ENCODE measurements around the gene TCF7. TPM values are rescaled to one million over a fixed set of nuclear protein-coding genes. Genes with fewer than 3 reads are reported as not detected.

Gene TCF7
- total RNA-seq, 1 donor from 2014 or later, result 3.0 TPM

- Histone ChIP-seq H3K4me1 (peaks cover 72% of the 10 kb centered on the region), H3K4me3 (no peak overlapping the region), H3K27me3 (ENCODE audit: low read depth) (no peaks in the 10 kb centered on the region), H3K9me3 (replicated peaks) (no peaks in the 10 kb centered on the region), H3K36me3 (no peaks in the 10 kb centered on the region), H3K27ac (replicated peaks) (peak overlapping the region; percentile 49)
- no peak for TF ChIP-seq CTCF (IDR thresholded peaks at IDR 0.05; ENCODE audit: borderline replicate concordance)
- peak; percentile 61 for DNase-seq
- intact Hi-C loops (cut with micrococcal nuclease), result no loop called here
These were observed 12.9 kb downstream of the TCF7 start for GRCh38 chr5:134127376-134127861.

GRCh38 chr5:134127988-134128647 is 13.6 kb downstream of the TCF7 start:
- no peaks in the 10 kb centered on the region for H3K36me3 ChIP-seq
- H3K4me3 ChIP-seq, result no peak overlapping the region
- H3K27ac ChIP-seq (replicated peaks), result peak overlapping the region; percentile 49
- no peaks in the 10 kb centered on the region for H3K27me3 ChIP-seq (ENCODE audit: low read depth)
- no peaks in the 10 kb centered on the region for H3K9me3 ChIP-seq (replicated peaks)
- TF ChIP-seq CTCF (IDR thresholded peaks at IDR 0.05; ENCODE audit: borderline replicate concordance), result no peak
- intact Hi-C loops (cut with micrococcal nuclease), result no loop called here
- peaks cover 72% of the 10 kb centered on the region for H3K4me1 ChIP-seq
- no peak for DNase-seq

GRCh38 chr5:134128648-134128995 is 14.1 kb downstream of the TCF7 start:
- peaks cover 72% of the 10 kb centered on the region for H3K4me1 ChIP-seq
- intact Hi-C loops (cut with micrococcal nuclease), result no loop called here
- DNase-seq, result no peak
- no peaks in the 10 kb centered on the region for H3K9me3 ChIP-seq (replicated peaks)
- H3K4me3 ChIP-seq, result no peak overlapping the region
- no peak for TF ChIP-seq CTCF (IDR thresholded peaks at IDR 0.05; ENCODE audit: borderline replicate concordance)
- no peaks in the 10 kb centered on the region for H3K36me3 ChIP-seq
- no peak overlapping the region for H3K27ac ChIP-seq (replicated peaks)
- no peaks in the 10 kb centered on the region for H3K27me3 ChIP-seq (ENCODE audit: low read depth)

GRCh38 chr5:134129411-134130238 is 15.1 kb downstream of the TCF7 start:
- intact Hi-C loops (cut with micrococcal nuclease), result no loop called here
- Histone ChIP-seq H3K36me3 (peaks cover 4% of the 10 kb centered on the region), H3K27me3 (ENCODE audit: low read depth) (no peaks in the 10 kb centered on the region), H3K27ac (replicated peaks) (no peak overlapping the region), H3K4me1 (peaks cover 65% of the 10 kb centered on the region), H3K4me3 (no peak overlapping the region), H3K9me3 (replicated peaks) (no peaks in the 10 kb centered on the region)
- DNase-seq, result no peak
- TF ChIP-seq CTCF (IDR thresholded peaks at IDR 0.05; ENCODE audit: borderline replicate concordance), result no peak

GRCh38 chr5:134130239-134130945 is 15.9 kb downstream of the TCF7 start:
- H3K9me3 ChIP-seq (replicated peaks), result no peaks in the 10 kb centered on the region
- peaks cover 4% of the 10 kb centered on the region for H3K36me3 ChIP-seq
- H3K27me3 ChIP-seq (ENCODE audit: low read depth), result no peaks in the 10 kb centered on the region
- H3K4me1 ChIP-seq, result peaks cover 58% of the 10 kb centered on the region
- H3K27ac ChIP-seq (replicated peaks), result no peak overlapping the region
- H3K4me3 ChIP-seq, result no peak overlapping the region
- TF ChIP-seq CTCF (IDR thresholded peaks at IDR 0.05; ENCODE audit: borderline replicate concordance), result no peak
- DNase-seq, result no peak
- intact Hi-C loops (cut with micrococcal nuclease), result no loop called here

All from left ventricle myocardium inferior (tissue), 1 donor.